Measurements from ENCODE around the gene RABEP2. TPM values are rescaled to one million over a fixed set of nuclear protein-coding genes. Genes with fewer than 3 reads are reported as not detected.

The RABEP2 gene
- total and polyA plus RNA-seq, 4 donors = 11.5 to 30.0 (median 18.5) TPM

GRCh38 chr16:28903344-28904042, 21.5 kb downstream of the RABEP2 start:
- Histone ChIP-seq H3K4me1 (ENCODE audit: control insufficient read depth in 1 of 2, insufficient read depth in 2 of 2, low read length in 2 of 2) (no peaks in the 10 kb centered on the region), H3K9me3 (ENCODE audit: control insufficient read depth, low read length) (no peaks in the 10 kb centered on the region), H3K27ac (ENCODE audit: low read depth in 1 of 2, low read length in 2 of 2) (no peak overlapping the region), H3K27me3 (ENCODE audit: control insufficient read depth in 1 of 2, insufficient read depth in 2 of 2, low read length in 1 of 2) (no peaks in the 10 kb centered on the region), H3K36me3 (ENCODE audit: control insufficient read depth in 1 of 2, insufficient read depth in 2 of 2, low read length in 1 of 2) (no peaks in the 10 kb centered on the region), H3K4me3 (ENCODE audit: low read length in 2 of 2) (no peak overlapping the region)
- intact Hi-C loops (cut with DNase I) = no loop called here
- ATAC-seq (ENCODE audit: low FRiP score) (no peak), DNase-seq (no peak)
- 85 to 88% methylated on average over 29 of the region's 29 CpGs for WGBS, 2 donors

DNA sequence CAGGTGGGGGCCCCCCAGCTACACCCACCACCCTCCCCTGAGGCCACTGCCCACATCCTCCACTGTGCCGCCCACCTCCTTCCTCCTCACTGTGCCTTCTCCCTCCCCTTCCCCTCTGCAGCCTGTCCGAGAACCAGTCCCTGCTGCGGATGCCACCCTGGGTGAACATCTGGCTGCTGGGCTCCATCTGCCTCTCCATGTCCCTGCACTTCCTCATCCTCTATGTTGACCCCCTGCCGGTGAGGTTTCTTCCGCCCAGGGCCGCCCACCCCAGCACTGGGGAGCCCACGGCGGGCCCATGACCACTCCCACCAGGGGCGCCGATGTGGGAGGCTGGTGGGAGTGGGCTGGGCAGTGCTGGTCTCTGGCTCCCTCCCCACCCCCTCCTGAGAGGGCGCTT, 22.1 kb downstream of the RABEP2 start:
- Histone ChIP-seq H3K36me3 (ENCODE audit: control insufficient read depth in 1 of 2, insufficient read depth in 2 of 2, low read length in 1 of 2) (no peaks in the 10 kb centered on the region), H3K4me3 (ENCODE audit: low read length in 2 of 2) (no peak overlapping the region), H3K27ac (ENCODE audit: low read depth in 1 of 2, low read length in 2 of 2) (no peak overlapping the region), H3K27me3 (ENCODE audit: control insufficient read depth in 1 of 2, insufficient read depth in 2 of 2, low read length in 1 of 2) (no peaks in the 10 kb centered on the region), H3K9me3 (ENCODE audit: control insufficient read depth, low read length) (no peaks in the 10 kb centered on the region), H3K4me1 (ENCODE audit: control insufficient read depth in 1 of 2, insufficient read depth in 2 of 2, low read length in 2 of 2) (no peaks in the 10 kb centered on the region)
- no peak for DNase-seq
- intact Hi-C loops (cut with DNase I) = no loop called here
- WGBS, 2 donors = 71% methylated on average over 11 of the region's 11 CpGs
- ATAC-seq (ENCODE audit: low FRiP score) = no peak

GRCh38 chr16:28901862-28902261, 23.2 kb downstream of the RABEP2 start:
- H3K9me3 ChIP-seq (ENCODE audit: control insufficient read depth, low read length) = no peaks in the 10 kb centered on the region
- no peaks in the 10 kb centered on the region for H3K27me3 ChIP-seq (ENCODE audit: control insufficient read depth in 1 of 2, insufficient read depth in 2 of 2, low read length in 1 of 2)
- intact Hi-C loops (cut with DNase I) = no loop called here
- WGBS, 2 donors = 90 to 92% methylated on average over 15 of the region's 15 CpGs
- H3K4me1 ChIP-seq (ENCODE audit: control insufficient read depth in 1 of 2, insufficient read depth in 2 of 2, low read length in 2 of 2) = no peaks in the 10 kb centered on the region
- DNase-seq (no peak), ATAC-seq (ENCODE audit: low FRiP score) (no peak)
- no peak overlapping the region for H3K4me3 ChIP-seq (ENCODE audit: low read length in 2 of 2)
- H3K36me3 ChIP-seq (ENCODE audit: control insufficient read depth in 1 of 2, insufficient read depth in 2 of 2, low read length in 1 of 2) = no peaks in the 10 kb centered on the region
- H3K27ac ChIP-seq (ENCODE audit: low read depth in 1 of 2, low read length in 2 of 2) = no peak overlapping the region

DNA sequence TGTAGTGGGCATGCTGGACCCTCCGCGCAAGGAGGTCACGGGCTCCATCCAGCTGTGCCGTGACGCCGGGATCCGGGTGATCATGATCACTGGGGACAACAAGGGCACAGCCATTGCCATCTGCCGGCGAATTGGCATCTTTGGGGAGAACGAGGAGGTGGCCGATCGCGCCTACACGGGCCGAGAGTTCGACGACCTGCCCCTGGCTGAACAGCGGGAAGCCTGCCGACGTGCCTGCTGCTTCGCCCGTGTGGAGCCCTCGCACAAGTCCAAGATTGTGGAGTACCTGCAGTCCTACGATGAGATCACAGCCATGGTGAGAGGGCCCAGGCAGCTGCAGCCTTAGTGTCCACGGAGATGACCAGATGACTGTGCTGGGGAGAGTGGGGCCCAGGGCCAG, 24.4 kb downstream of the RABEP2 start:
- WGBS, 2 donors = 91 to 92% methylated on average over 25 of the region's 25 CpGs
- Histone ChIP-seq H3K4me3 (ENCODE audit: low read length in 2 of 2) (no peak overlapping the region), H3K4me1 (ENCODE audit: control insufficient read depth in 1 of 2, insufficient read depth in 2 of 2, low read length in 2 of 2) (no peaks in the 10 kb centered on the region), H3K36me3 (ENCODE audit: control insufficient read depth in 1 of 2, insufficient read depth in 2 of 2, low read length in 1 of 2) (no peaks in the 10 kb centered on the region), H3K27ac (ENCODE audit: low read depth in 1 of 2, low read length in 2 of 2) (no peak overlapping the region), H3K27me3 (ENCODE audit: control insufficient read depth in 1 of 2, insufficient read depth in 2 of 2, low read length in 1 of 2) (no peaks in the 10 kb centered on the region), H3K9me3 (ENCODE audit: control insufficient read depth, low read length) (no peaks in the 10 kb centered on the region)
- ATAC-seq (ENCODE audit: low FRiP score) (no peak), DNase-seq (no peak)
- intact Hi-C loops (cut with DNase I) = no loop called here

DNA sequence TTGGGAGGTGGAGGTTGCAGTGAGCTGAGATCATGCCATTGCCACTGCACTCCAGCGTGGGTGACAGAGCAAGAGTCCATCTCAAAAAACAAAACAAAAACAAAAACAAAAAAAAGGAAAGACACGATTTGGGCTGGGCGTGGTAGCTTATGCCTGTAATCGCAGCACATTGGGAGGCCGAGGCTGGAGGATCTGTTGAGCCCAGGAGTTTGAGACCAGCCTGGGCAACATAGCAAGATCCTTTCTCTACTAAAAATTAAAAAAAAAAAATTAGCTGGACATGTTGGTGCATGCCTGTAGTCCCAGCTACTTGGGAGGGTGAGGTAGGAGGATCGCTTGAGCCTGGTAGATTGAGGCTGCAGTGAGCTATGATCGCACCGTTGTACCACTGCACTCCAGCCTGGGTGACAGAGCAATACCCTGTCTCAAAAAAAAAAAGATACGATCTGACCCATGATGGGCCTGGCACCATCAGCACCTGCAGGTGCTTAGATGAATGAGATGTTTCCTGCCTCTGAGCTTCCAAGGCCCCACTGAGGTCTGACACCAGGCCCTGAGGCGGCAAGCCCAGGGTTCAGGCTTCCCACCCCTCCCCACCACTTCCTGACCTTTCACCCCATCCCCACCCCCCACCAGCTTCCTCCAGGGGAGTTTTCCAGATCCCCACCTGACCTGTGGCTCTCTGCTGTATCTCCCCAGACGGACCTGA, 25.0 kb downstream of the RABEP2 start:
- DNase-seq (no peak), ATAC-seq (ENCODE audit: low FRiP score) (no peak)
- Histone ChIP-seq H3K4me3 (ENCODE audit: low read length in 2 of 2) (no peak overlapping the region), H3K27me3 (ENCODE audit: control insufficient read depth in 1 of 2, insufficient read depth in 2 of 2, low read length in 1 of 2) (no peaks in the 10 kb centered on the region), H3K27ac (ENCODE audit: low read depth in 1 of 2, low read length in 2 of 2) (no peak overlapping the region), H3K4me1 (ENCODE audit: control insufficient read depth in 1 of 2, insufficient read depth in 2 of 2, low read length in 2 of 2) (no peaks in the 10 kb centered on the region), H3K9me3 (ENCODE audit: control insufficient read depth, low read length) (no peaks in the 10 kb centered on the region), H3K36me3 (ENCODE audit: control insufficient read depth in 1 of 2, insufficient read depth in 2 of 2, low read length in 1 of 2) (no peaks in the 10 kb centered on the region)
- intact Hi-C loops (cut with DNase I) = no loop called here
- WGBS, 2 donors = 90 to 91% methylated on average over 11 of the region's 11 CpGs

DNA sequence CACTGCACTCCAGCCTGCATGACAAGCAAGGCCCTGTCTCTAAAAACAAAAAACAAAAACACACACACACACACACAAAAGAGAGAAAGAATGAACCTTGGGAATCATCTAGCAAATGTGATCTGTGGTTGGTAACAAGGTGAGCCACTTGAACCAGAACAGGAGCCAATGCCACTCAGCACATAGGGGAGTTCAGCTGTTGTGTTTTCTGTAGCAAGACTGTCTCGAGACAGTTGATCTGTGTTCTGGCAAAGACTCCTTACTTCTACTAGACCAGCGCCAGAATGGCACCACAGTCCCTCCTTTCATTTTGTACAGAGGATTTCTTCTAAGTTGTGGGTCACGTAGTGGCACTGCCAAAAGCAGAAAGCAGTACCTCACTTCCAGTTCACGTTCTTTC, 26.1 kb downstream of the RABEP2 start:
- WGBS, 2 donors = 79 to 84% methylated on average over 4 of the region's 4 CpGs
- Histone ChIP-seq H3K4me3 (ENCODE audit: low read length in 2 of 2) (no peak overlapping the region), H3K4me1 (ENCODE audit: control insufficient read depth in 1 of 2, insufficient read depth in 2 of 2, low read length in 2 of 2) (no peaks in the 10 kb centered on the region), H3K27ac (ENCODE audit: low read depth in 1 of 2, low read length in 2 of 2) (no peak overlapping the region), H3K27me3 (ENCODE audit: control insufficient read depth in 1 of 2, insufficient read depth in 2 of 2, low read length in 1 of 2) (no peaks in the 10 kb centered on the region), H3K36me3 (ENCODE audit: control insufficient read depth in 1 of 2, insufficient read depth in 2 of 2, low read length in 1 of 2) (no peaks in the 10 kb centered on the region), H3K9me3 (ENCODE audit: control insufficient read depth, low read length) (no peaks in the 10 kb centered on the region)
- DNase-seq (no peak), ATAC-seq (ENCODE audit: low FRiP score) (no peak)
- intact Hi-C loops (cut with DNase I) = no loop called here

DNA sequence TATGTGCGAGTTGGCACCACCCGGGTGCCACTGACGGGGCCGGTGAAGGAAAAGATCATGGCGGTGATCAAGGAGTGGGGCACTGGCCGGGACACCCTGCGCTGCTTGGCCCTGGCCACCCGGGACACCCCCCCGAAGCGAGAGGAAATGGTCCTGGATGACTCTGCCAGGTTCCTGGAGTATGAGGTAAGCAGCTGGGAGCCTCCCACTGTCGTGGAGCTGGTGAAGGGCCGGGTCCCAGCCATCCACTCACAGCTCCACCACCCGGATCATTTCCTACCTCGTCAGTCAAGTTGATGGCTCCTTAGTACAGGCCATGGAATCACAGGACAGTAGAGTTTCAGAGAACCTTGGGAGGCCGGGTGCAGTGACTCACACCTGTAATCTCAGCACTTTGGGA, 26.8 kb downstream of the RABEP2 start:
- H3K9me3 ChIP-seq (ENCODE audit: control insufficient read depth, low read length) = no peaks in the 10 kb centered on the region
- no peaks in the 10 kb centered on the region for H3K36me3 ChIP-seq (ENCODE audit: control insufficient read depth in 1 of 2, insufficient read depth in 2 of 2, low read length in 1 of 2)
- H3K4me1 ChIP-seq (ENCODE audit: control insufficient read depth in 1 of 2, insufficient read depth in 2 of 2, low read length in 2 of 2) = no peaks in the 10 kb centered on the region
- no peak overlapping the region for H3K27ac ChIP-seq (ENCODE audit: low read depth in 1 of 2, low read length in 2 of 2)
- ATAC-seq (ENCODE audit: low FRiP score) (no peak), DNase-seq (no peak)
- 86 to 87% methylated on average over 15 of the region's 15 CpGs for WGBS, 2 donors
- no peaks in the 10 kb centered on the region for H3K27me3 ChIP-seq (ENCODE audit: control insufficient read depth in 1 of 2, insufficient read depth in 2 of 2, low read length in 1 of 2)
- intact Hi-C loops (cut with DNase I) = no loop called here
- H3K4me3 ChIP-seq (ENCODE audit: low read length in 2 of 2) = no peak overlapping the region

DNA sequence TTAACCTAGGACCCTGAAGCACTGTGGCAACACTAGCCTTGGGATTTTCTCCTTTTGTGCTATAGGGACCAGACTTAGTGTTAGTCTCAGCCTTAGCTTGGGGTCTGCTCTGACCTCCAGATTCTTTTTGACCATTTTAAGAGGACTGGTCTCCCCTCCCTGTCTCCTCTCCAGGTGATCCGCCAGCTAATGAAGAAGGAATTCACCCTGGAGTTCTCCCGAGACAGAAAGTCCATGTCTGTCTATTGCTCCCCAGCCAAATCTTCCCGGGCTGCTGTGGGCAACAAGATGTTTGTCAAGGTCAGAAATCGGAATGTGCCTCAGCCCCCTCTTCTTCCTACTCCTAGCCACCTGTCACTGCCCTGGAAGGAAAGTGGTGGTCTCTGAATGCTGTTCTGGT, 27.2 kb downstream of the RABEP2 start:
- ATAC-seq (ENCODE audit: low FRiP score) (no peak), DNase-seq (no peak)
- no peaks in the 10 kb centered on the region for H3K36me3 ChIP-seq (ENCODE audit: control insufficient read depth in 1 of 2, insufficient read depth in 2 of 2, low read length in 1 of 2)
- 87 to 92% methylated on average over 4 of the region's 4 CpGs for WGBS, 2 donors
- intact Hi-C loops (cut with DNase I) = no loop called here
- no peaks in the 10 kb centered on the region for H3K4me1 ChIP-seq (ENCODE audit: control insufficient read depth in 1 of 2, insufficient read depth in 2 of 2, low read length in 2 of 2)
- H3K9me3 ChIP-seq (ENCODE audit: control insufficient read depth, low read length) = no peaks in the 10 kb centered on the region
- no peaks in the 10 kb centered on the region for H3K27me3 ChIP-seq (ENCODE audit: control insufficient read depth in 1 of 2, insufficient read depth in 2 of 2, low read length in 1 of 2)
- H3K4me3 ChIP-seq (ENCODE audit: low read length in 2 of 2) = no peak overlapping the region
- no peak overlapping the region for H3K27ac ChIP-seq (ENCODE audit: low read depth in 1 of 2, low read length in 2 of 2)

- WGBS, 2 donors = 87 to 89% methylated on average over 4 of the region's 4 CpGs
These were observed 29.4 kb downstream of the RABEP2 start for GRCh38 chr16:28895609-28896008.

More at GRCh38 chr16:28895609-28896008, 29.4 kb downstream of the RABEP2 start:
- intact Hi-C loops (cut with DNase I) = no loop called here
- H3K4me3 ChIP-seq (ENCODE audit: low read length in 2 of 2) = no peak overlapping the region
- H3K27me3 ChIP-seq (ENCODE audit: control insufficient read depth in 1 of 2, insufficient read depth in 2 of 2, low read length in 1 of 2) = no peaks in the 10 kb centered on the region
- no peak for ATAC-seq (ENCODE audit: low FRiP score)
- H3K36me3 ChIP-seq (ENCODE audit: control insufficient read depth in 1 of 2, insufficient read depth in 2 of 2, low read length in 1 of 2) = no peaks in the 10 kb centered on the region
- H3K9me3 ChIP-seq (ENCODE audit: control insufficient read depth, low read length) = no peaks in the 10 kb centered on the region
- H3K27ac ChIP-seq (ENCODE audit: low read depth in 1 of 2, low read length in 2 of 2) = no peak overlapping the region
- no peak for DNase-seq
- no peaks in the 10 kb centered on the region for H3K4me1 ChIP-seq (ENCODE audit: control insufficient read depth in 1 of 2, insufficient read depth in 2 of 2, low read length in 2 of 2)
